AG10803 (cell line): ENCODE measurements around the gene CDKN2B.

Source experiments
- DNase-seq: peaks from one replicate; pipeline ENCODE4 v3.0.0; 2010; ENCODE audit warnings: low read depth
- H3K4me3 ChIP-seq: 2 replicates; pipeline ENCODE4 v1.5.1; 2011; ENCODE audit warnings: mild to moderate bottlenecking, low read length, control low read depth
- CTCF ChIP-seq: conservative IDR thresholded peaks from 2 replicates; pipeline ENCODE4 v1.5.1; 2011; ENCODE audit warnings: mild to moderate bottlenecking, low read length, control low read depth, inconsistent platforms

The CDKN2B gene

GRCh38 chr9:21994556-21995005 lies 14.5 kb downstream of the CDKN2B start, which contains the start of gene CDKN2B-AS1:
Gene CDKN2B-AS1 (plus strand): TSS chr9:21994791.
- TF ChIP-seq CTCF: peak; percentile 12; the same call in 1 of the 2 replicates
- DNase-seq: peak; percentile 62
- peak within 1 kb of the TSS; percentile 91 for H3K4me3 ChIP-seq

GRCh38 chr9:21993893-21994555 lies 15.1 kb downstream of the CDKN2B start, which contains the start of gene CDKN2A:
Gene CDKN2A (minus strand): TSS chr9:21994392.
- DNase-seq: peak; percentile 46
- peak within 1 kb of the TSS; percentile 91 for H3K4me3 ChIP-seq
- no peak for TF ChIP-seq CTCF

- H3K4me3 ChIP-seq: peak overlapping the region; percentile 91
- no peak for TF ChIP-seq CTCF
- DNase-seq: no peak
These were observed 16.1 kb downstream of the CDKN2B start for GRCh38 chr9:21993007-21993406.

GRCh38 chr9:21991072-21991959 lies 17.8 kb downstream of the CDKN2B start:
- no peak for TF ChIP-seq CTCF
- DNase-seq: no peak
- H3K4me3 ChIP-seq: no peak overlapping the region

- no peak for DNase-seq
- TF ChIP-seq CTCF: no peak
- H3K4me3 ChIP-seq: peak overlapping the region; percentile 29
These were observed 19.5 kb downstream of the CDKN2B start for GRCh38 chr9:21989440-21990189.

GRCh38 chr9:21988056-21988990 lies 20.8 kb downstream of the CDKN2B start:
- no peak for DNase-seq
- no peak for TF ChIP-seq CTCF
- peak overlapping the region; percentile 53 for H3K4me3 ChIP-seq
